K562 (cell line): Measurements from ENCODE around the gene EFEMP2. TPM values are rescaled to one million over a fixed set of nuclear protein-coding genes. Genes with fewer than 3 reads are reported as not detected.

Experiments
- E2F1 ChIP-seq: sonication (generic); formaldehyde crosslinking; IDR thresholded peaks from 2 replicates; pipeline ENCODE4 v1.8.1; 2023; ENCODE audit warnings: mild to moderate bottlenecking, missing genetic modification reagents, moderate library complexity
- FOXP4 ChIP-seq: sonication (generic); formaldehyde crosslinking; IDR thresholded peaks from 2 replicates; pipeline ENCODE4 v1.8.0; 2022; ENCODE audit warnings: mild to moderate bottlenecking, missing genetic modification reagents, borderline replicate concordance
- HINFP ChIP-seq: fragments of 450-650 bp; conservative IDR thresholded peaks from 2 replicates; pipeline ENCODE4 v1.6.1; 2016; ENCODE audit warnings: missing genetic modification characterization, low read depth, mild to moderate bottlenecking, control low read depth, missing compliant biosample characterization
- HMG20A ChIP-seq: fragments of 450-650 bp; formaldehyde crosslinking; conservative IDR thresholded peaks from 2 replicates; pipeline ENCODE4 v1.4.0; 2020; ENCODE audit warnings: mild to moderate bottlenecking, mixed read lengths
- KLF13 ChIP-seq: fragments of 450-650 bp; IDR thresholded peaks from 2 replicates; pipeline ENCODE4 v1.6.1; 2016; ENCODE audit warnings: missing genetic modification characterization, low read depth, mild to moderate bottlenecking, missing compliant biosample characterization, moderate library complexity, borderline replicate concordance
- MEF2A ChIP-seq: IDR thresholded peaks from 2 replicates; pipeline ENCODE4 v1.6.1; 2011; ENCODE audit warnings: low read depth, mild to moderate bottlenecking, low read length, moderate library complexity; ENCODE audit not compliant: control insufficient read depth
- MGA ChIP-seq: fragments of 450-650 bp; IDR thresholded peaks from 2 replicates; pipeline ENCODE4 v1.6.1; 2016; ENCODE audit warnings: mild to moderate bottlenecking, moderate library complexity
- TCF7 ChIP-seq: sonication (generic); IDR thresholded peaks from 2 replicates; pipeline ENCODE4 v1.6.1; 2016; ENCODE audit warnings: antibody characterized with exemption, borderline replicate concordance
- ZNF707 ChIP-seq: fragments of 250-450 bp; sonication (Bioruptor Pico); conservative IDR thresholded peaks from 2 replicates; pipeline ENCODE4 v1.8.0; 2022; ENCODE audit warnings: inconsistent platforms, mild to moderate bottlenecking, moderate library complexity
- polyA plus RNA-seq, 8 experiments: library from polyadenylated mRNA; depleted of rRNA in 4 of 8; stranded (reverse) in 5 of 8; unstranded in 3 of 8; fragments of >200 nt; fragmentation: Nextera tagmentation in 2 of 8; fragmentation: Illumina TruSeq in 1 of 8; extraction: Ambion mirVana in 2 of 8; extraction: Trizol in 1 of 8; gene quantifications; 2 replicates each; pipeline versions ENCODE4 v1.2.1 to v1.2.3, GENCODE V29; 2011 to 2014; ENCODE audit warnings: inconsistent platforms in 1 of 8, missing spikeins in 1 of 8
- total RNA-seq, 7 experiments: library from RNA; depleted of rRNA in 6 of 7; stranded (reverse); fragments of >200 nt in 6 of 7; fragmentation: Illumina TruSeq in 2 of 7; extraction: Trizol in 2 of 7; gene quantifications; 2 replicates each; pipeline versions ENCODE4 v1.2.1 to v1.2.3, GENCODE V29; 2011 to 2021; ENCODE audit warnings: low replicate concordance in 1 of 7

Gene EFEMP2
- total and polyA plus RNA-seq, 9 of the 15 experiments (the other 6 are each of a cell fraction or from before 2014, with no cell fraction given): 0.07 to 2.9 (median 0.69) TPM; not detected in 1

- TF ChIP-seq FOXP4 (no peak), E2F1 (CRISPR knock-in tag) (no peak), KLF13 (tag) (0 out of 2 replicates have a peak, but pooled peaks have one; percentile 54), MEF2A (peak; percentile 51; the same call in 1 of the 2 replicates), HMG20A (CRISPR knock-in tag) (no peak), TCF7 (no peak), HINFP (tag) (no peak), ZNF707 (CRISPR knock-in tag) (no peak), MGA (peak; percentile 36; the same call in 1 of the 2 replicates)
These were observed 54.5 kb downstream of the EFEMP2 start (continued) for GRCh38 chr11:65817835-65818680.
